Measurements from ENCODE around the gene RIMBP2. TPM values are rescaled to one million over a fixed set of nuclear protein-coding genes. Genes with fewer than 3 reads are reported as not detected.

The RIMBP2 gene
- total and polyA plus RNA-seq, 9 of the 15 experiments (the other 6 are each of a cell fraction or from before 2014, with no cell fraction given) = not detected

- no peak for TF ChIP-seq MGA (IDR thresholded peaks at IDR 0.05)
Observed at GRCh38 chr12:130571734-130572133, 144.4 kb downstream of the RIMBP2 start (continued).

All from K562 (cell line).